GM18517 (cell line): ENCODE results near the gene PCDHA1.
"Not testable (repeated sequence)": the region's sequence is repeated elsewhere in the genome, so short reads cannot be mapped to it uniquely, and the experiment has no call there.

ENCODE experiments used
- ATAC-seq: cut with Tn5 transposase; IDR thresholded peaks from one replicate; pipeline ENCODE4 v1.9.1; 2021; ENCODE audit warnings: mild to moderate bottlenecking, moderate library complexity; ENCODE audit not compliant: unreplicated experiment

PCDHA1 gene

DNA sequence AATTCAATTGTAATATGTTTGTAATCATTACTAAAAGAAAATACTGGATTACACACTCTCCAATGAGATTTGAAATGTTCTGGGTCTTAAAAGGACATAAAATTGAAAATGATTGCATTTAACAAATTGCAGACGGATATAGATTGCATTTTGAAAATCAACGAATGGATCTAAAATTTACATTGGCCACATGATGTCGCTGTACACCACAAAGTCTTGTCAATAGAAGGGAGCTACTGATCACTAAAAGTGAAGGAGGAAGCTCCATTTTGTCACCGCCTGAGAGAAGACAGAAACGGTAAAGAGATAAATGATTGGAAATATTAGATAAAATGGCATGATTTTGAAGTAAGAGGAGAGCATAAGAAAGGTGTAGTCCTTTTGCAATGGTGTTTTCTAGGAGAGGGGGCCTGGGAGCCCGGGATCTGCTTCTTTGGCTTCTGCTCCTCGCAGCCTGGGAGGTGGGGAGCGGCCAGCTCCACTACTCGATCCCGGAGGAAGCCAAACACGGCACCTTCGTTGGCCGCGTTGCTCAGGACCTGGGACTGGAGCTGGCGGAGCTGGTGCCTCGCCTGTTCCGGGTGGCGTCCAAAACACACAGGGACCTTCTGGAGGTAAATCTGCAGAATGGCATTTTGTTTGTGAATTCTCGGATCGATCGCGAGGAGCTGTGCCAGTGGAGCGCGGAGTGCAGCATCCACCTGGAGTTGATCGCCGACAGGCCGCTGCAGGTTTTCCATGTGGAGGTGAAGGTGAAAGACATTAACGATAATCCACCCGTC, at the start of gene PCDHA1:
TSS of gene PCDHA1 (plus strand) at position 236 of the 782 bp plus-strand sequence.
- ATAC-seq, result no peak

DNA sequence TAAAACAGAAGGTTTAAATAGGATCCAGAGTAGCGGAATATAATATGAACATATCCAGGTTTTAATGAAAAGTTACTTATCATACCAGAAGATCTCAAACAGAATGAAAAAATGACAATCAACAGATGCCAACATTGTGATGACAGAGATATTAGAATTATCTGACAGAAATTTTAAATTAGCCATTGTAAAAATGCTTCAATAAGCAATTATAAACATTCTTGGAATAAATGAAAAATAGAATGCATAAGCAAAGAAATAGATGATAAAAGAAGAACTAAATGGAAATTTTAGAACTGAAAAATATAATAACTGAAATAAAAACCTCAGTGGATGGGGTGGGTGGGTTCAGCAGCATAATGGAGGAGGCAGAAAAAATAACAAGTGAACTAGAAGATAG, 48.5 kb upstream of the PCDHA1 start:
- no peak for ATAC-seq

DNA sequence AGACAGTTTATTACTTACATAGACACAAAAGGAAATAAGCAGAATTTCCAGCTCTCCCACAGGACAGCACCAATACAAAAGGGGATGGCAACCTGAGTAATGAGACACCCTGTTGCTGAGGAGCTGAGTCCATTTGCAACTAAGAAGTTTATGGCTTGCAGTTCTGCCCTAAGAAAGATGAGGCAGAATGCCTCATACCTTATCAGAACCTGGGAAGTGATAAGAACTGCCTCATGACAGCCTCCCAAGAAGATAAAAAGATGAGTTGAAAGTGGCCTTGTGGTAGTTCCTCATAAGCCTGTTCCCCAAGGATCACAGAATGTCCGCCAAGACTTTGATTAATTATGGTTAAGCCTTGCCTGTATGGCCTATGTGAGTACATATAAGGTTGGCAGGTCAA, 44.0 kb upstream of the PCDHA1 start:
- no peak for ATAC-seq

DNA sequence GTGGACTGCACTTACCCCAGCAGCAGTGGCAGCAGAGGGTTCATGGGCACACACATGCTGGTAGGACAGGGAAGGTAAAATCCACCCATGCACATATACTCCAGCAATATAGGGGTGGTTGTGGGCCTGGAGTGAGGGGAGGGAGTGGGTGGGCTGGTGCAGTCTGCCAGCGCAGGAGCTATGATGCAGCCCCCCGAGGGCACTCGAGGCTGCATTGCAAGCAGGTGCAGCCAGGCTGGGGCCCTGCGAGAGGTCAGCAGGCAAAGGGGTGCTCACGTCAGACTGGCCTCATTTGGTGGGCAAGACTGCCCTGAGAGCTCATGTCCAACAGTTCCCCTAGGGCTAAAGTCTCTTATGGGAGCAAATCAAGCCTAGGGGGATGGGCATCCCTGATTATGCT, 32.4 kb upstream of the PCDHA1 start:
- ATAC-seq, result no peak

DNA sequence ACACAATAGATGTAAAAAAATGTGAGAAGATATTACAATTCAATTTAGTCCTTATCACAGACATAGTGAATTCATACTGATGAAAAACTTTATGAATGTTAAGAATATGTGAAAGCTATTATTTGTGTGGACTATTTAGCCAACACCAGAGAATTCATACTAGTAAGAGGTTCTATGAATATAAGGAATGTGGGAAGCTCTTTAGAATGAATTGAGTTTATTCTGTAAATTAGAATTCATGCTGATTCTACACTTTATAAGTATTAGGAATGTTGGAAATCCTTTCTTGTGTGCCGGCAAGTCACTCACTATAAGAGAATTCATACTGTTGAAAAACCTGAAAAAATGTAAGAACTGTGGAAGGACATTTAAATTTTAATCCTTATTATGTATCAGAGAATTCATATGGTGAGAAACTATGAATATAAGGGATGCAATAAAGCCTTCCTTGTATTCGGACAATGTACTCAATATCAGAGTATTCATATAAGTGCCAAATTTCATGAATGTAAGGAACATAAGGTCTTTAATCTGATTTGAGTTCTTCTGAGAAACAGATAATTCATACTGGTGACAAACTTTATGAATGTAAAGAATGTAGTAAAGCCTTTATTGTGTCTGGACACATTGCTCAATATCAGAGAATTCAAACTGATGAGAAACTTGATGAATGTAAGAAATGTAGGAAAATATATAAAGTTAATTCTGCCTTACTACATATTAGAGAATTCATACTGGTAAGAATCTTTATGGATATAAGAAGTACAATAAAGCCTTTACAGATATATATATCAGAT, 21.6 kb upstream of the PCDHA1 start:
- no peak for ATAC-seq

DNA sequence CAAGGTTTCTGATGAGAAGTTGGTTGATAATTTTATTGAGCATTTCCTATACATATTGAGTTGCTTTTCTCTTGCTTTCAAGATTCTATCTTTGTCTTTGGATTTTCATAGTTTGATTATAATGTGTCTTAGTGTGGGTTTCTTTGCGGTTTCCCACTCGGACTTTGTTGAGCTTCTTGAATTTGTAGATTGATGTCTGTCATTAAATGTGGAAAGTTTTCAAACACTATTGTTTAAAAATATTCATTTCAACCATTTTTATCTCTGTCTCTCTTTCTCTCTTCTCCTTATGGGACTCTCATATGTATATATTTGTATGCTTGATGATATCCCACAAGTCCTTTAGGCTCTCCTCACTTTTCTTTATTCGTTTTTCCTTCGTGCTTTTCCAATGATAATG, 18.5 kb upstream of the PCDHA1 start:
- ATAC-seq, result no peak

DNA sequence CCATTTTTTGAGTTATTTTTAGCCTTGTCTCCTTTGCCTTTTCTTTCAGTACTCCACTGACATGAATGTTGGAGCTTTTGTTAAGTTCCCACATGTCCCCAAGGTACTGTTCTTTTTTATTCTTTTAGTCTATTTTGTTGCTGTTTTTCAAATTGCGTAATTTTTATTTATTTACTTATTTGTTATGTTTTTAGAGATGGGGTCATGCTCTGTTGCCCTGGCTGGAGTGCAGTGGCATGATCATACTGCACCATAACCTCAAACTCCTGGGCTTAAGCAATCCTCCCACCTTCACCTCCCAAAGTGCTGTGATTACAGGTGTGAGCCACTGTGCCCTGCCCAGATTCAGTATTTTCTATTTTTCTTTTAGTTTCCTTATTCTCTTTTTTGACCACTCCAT, 5.4 kb upstream of the PCDHA1 start:
- no peak for ATAC-seq

DNA sequence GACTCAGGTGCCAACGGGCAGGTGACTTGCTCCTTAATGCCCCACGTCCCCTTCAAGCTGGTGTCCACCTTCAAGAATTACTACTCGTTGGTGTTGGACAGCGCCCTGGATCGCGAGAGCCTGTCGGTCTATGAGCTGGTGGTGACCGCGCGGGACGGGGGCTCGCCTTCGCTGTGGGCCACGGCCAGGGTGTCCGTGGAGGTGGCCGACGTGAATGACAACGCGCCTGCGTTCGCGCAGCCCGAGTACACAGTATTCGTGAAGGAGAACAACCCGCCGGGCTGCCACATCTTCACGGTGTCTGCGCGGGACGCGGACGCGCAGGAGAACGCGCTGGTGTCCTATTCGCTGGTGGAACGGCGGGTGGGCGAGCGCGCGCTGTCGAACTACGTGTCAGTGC, 1.5 kb downstream of the PCDHA1 start:
- not testable (repeated sequence) for ATAC-seq

DNA sequence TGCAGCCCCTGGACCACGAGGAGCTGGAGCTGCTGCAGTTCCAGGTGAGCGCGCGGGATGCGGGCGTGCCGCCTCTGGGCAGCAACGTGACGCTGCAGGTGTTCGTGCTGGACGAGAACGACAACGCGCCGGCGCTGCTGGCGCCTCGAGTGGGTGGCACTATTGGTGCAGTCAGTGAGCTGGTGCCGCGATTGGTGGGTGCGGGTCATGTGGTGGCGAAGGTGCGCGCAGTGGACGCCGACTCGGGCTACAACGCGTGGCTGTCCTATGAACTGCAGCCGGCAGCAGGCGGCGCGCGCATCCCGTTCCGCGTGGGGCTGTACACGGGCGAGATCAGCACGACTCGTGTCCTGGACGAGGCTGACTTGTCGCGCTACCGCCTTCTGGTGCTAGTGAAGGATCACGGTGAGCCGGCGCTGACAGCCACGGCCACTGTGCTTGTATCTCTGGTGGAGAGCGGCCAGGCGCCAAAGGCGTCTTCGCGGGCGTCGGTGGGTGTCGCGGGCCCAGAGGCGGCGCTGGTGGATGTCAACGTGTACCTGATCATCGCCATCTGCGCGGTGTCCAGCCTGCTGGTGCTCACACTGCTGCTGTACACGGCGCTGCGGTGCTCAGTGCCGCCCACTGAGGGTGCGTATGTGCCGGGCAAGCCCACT, 2.0 kb downstream of the PCDHA1 start:
- ATAC-seq, result not testable (repeated sequence)

DNA sequence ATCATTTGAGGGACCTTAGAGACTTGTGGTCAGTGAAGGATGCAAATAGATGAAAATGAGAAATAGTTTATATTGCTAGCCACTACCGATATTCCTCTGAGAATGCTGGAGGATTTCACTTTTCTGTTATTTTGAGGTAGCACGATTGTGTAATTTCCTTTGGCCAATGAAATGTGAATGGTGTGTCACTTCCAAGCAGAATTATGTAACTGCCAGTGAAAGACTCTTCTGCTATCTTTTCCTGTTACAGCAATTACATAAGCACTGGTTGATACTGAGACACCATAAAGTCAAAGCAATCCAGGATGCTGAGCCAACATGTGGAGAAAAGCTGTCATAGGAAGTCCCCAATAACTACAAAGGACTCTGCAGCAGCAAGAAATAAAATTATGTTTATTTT, 5.1 kb downstream of the PCDHA1 start:
- no peak for ATAC-seq

DNA sequence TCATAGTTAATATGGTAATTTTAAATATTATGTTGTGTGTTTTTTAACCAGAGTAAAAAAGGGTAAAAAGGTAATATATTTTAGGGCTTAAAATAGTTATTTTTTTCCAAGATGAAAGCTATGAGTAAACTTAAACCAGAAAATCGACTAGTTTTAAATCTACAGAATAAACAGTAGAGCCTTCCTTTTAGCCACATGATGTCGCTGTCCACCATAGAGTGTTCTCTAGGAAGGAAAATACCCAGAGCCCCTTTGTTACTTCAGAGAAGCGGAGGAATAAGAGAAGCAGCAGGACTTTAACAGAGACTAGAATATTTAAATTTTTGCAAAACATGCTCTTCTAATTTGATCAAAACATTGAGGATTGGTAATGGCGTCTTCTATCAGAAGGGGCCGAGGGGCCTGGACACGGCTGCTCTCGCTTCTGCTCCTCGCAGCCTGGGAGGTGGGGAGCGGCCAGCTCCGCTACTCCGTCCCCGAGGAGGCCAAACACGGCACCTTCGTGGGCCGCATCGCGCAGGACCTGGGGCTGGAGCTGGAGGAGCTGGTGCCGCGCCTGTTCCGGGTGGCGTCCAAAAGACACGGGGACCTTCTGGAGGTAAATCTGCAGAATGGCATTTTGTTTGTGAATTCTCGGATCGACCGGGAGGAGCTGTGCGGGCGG, 8.8 kb downstream of the PCDHA1 start, which contains the start of gene PCDHA2:
TSS of gene PCDHA2 (plus strand) at position 258 of the 664 bp plus-strand sequence.
- no peak for ATAC-seq

DNA sequence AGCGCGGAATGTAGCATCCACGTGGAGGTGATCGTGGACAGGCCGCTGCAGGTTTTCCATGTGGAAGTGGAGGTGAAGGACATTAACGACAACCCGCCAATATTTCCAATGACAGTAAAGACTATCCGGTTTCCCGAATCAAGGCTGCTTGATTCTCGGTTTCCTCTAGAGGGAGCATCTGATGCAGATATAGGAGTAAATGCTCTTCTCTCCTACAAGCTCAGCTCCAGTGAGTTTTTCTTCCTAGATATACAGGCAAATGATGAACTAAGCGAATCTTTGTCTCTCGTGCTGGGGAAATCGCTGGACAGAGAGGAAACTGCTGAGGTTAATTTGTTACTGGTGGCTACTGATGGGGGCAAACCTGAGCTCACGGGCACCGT, 9.3 kb downstream of the PCDHA1 start:
- no peak for ATAC-seq

DNA sequence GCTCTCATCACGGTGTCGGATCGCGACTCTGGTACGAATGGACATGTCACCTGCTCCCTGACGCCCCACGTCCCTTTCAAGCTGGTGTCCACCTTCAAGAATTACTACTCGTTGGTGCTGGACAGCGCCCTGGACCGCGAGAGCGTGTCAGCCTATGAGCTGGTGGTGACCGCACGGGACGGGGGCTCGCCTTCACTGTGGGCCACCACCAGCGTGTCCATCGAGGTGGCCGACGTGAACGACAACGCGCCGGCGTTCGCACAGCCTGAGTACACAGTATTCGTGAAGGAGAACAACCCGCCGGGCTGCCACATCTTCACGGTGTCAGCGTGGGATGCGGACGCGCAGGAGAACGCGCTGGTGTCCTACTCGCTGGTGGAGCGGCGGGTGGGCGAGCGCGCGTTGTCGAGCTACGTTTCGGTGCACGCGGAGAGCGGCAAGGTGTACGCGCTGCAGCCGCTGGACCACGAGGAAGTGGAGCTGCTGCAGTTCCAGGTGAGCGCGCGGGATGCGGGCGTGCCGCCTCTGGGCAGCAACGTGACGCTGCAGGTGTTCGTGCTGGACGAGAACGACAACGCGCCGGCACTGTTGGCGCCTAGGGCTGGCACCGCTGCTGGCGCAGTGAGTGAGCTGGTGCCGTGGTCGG, 10.3 kb downstream of the PCDHA1 start:
- not testable (repeated sequence) for ATAC-seq

DNA sequence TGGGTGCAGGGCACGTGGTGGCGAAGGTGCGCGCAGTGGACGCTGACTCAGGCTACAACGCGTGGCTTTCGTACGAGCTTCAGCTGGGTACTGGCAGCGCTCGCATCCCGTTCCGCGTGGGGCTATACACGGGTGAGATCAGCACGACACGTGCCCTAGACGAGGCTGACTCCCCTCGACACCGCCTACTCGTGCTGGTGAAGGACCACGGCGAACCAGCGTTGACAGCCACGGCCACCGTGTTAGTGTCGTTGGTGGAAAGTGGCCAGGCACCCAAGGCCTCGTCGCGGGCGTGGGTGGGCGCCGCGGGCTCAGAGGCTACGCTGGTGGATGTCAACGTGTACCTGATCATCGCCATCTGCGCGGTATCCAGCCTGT, 10.8 kb downstream of the PCDHA1 start:
- ATAC-seq, result no peak

DNA sequence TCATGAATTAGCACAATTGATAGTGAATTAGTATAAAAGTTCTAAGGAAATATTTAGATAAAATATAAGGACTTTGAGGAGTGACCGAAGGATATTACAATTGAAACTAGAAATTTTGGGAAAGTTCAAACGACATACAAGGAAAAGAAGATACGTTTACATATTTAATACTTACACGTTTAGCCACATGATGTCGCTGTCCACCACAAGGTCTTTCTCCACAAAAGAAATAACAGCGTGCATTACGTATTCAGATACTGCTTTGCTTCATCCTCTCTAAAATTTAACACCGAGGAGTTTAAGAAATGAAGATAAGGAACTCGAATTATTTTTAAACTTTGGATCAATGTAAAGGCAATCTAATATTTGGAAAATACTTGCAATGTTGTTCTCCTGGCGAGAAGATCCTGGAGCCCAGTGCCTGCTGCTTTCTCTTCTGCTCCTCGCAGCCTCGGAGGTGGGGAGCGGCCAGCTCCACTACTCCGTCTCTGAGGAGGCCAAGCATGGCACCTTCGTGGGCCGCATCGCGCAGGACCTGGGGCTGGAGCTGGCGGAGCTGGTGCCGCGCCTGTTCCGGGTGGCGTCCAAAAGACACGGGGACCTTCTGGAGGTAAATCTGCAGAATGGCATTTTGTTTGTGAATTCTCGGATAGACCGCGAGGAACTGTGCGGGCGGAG, 15.0 kb downstream of the PCDHA1 start, which contains the start of gene PCDHA3:
TSS of gene PCDHA3 (plus strand) at position 242 of the 678 bp plus-strand sequence.
- no peak for ATAC-seq

DNA sequence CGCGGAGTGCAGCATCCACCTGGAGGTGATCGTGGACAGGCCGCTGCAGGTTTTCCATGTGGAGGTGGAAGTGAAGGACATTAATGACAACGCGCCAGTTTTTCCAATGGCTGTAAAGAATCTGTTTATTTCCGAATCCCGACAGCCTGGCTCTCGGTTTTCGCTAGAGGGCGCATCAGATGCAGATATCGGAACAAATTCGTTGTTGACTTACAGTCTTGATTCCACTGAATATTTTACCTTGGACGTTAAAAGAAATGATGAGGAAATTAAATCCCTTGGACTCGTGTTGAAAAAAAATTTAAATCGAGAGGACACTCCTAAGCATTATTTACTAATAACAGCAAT, 15.5 kb downstream of the PCDHA1 start:
- no peak for ATAC-seq

DNA sequence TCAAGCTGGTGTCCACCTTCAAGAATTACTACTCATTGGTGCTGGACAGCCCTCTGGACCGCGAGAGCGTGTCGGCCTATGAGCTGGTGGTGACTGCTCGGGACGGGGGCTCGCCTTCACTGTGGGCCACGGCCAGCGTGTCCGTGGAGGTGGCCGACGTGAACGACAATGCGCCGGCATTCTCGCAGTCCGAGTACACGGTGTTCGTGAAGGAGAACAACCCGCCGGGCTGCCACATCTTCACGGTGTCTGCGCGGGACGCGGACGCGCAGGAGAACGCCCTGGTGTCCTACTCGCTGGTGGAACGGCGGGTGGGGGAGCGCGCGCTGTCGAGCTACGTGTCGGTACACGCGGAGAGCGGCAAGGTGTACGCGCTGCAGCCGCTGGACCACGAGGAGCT, 16.4 kb downstream of the PCDHA1 start:
- ATAC-seq, result not testable (repeated sequence)

DNA sequence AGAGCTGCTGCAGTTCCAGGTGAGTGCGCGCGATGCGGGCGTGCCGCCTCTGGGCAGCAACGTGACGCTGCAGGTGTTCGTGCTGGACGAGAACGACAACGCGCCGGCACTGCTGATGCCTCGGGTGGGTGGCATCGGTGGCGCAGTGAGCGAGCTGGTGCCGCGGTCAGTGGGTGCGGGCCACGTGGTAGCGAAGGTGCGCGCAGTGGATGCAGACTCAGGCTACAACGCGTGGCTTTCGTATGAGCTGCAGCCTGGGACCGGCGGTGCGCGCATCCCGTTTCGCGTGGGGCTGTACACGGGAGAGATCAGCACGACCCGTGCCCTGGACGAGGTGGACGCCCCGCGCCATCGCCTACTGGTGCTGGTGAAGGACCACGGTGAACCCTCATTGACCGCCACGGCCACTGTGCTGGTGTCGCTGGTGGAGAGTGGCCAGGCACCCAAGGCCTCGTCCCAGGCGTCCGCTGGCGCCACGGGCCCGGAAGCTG, 16.9 kb downstream of the PCDHA1 start:
- ATAC-seq, result no peak

DNA sequence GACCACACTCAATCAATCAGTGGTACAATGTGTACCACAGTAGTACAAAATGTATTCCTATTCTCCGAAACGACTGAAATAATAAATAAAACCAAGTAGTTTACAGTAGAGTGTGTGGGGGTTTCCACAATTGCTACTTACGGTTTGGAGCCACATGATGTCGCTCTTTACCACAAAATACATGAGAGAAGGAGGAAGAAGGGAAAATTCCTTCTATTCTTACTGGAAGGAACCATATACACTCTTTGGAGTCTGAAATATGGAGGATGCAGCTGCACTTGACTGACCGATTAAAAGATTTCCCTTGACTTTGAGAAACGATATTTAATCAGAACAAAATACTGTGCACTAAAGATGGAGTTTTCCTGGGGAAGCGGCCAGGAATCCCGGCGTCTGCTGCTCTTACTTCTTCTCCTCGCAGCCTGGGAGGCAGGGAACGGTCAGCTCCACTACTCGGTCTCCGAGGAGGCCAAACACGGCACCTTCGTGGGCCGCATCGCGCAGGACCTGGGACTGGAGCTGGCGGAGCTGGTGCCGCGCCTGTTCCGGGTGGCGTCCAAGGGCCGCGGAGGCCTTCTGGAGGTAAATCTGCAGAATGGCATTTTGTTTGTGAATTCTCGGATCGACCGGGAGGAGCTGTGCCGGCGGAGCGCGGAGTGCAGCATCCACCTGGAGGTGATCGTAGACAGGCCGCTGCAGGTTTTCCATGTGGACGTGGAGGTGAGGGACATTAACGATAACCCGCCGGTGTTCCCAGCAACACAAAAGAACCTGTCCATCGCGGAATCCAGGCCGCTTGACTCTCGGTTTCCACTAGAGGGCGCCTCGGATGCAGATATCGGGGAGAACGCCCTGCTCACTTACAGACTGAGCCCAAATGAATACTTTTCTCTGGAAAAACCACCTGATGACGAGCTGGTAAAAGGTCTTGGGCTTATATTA, 21.2 kb downstream of the PCDHA1 start, which contains the start of gene PCDHA4:
TSS of gene PCDHA4 (plus strand) at position 235 of the 942 bp plus-strand sequence.
- ATAC-seq, result no peak
